NCI-H82 (cell line): Measurements from ENCODE around the gene SSC4D.

Experiments used
- DNase-seq: peaks from one replicate; lab custom pipeline; 2025; lab: John Stamatoyannopoulos, UW

Gene SSC4D

GRCh38 chr7:76354516-76354915 is 55.0 kb downstream of the SSC4D start:
- no peak for DNase-seq

- no peak for DNase-seq
Measured at GRCh38 chr7:76353744-76354143, 55.8 kb downstream of the SSC4D start.

GRCh38 chr7:76352193-76352592 is 57.3 kb downstream of the SSC4D start:
- DNase-seq: no peak

- no peak for DNase-seq
Measured at GRCh38 chr7:76351372-76351771, 58.1 kb downstream of the SSC4D start.

GRCh38 chr7:76349313-76349885 is 60.1 kb downstream of the SSC4D start:
- DNase-seq: no peak

GRCh38 chr7:76347710-76348109 is 61.8 kb downstream of the SSC4D start:
- no peak for DNase-seq

GRCh38 chr7:76346778-76347177 is 62.7 kb downstream of the SSC4D start:
- DNase-seq: no peak

- no peak for DNase-seq
Measured at GRCh38 chr7:76346097-76346496, 63.4 kb downstream of the SSC4D start.

- DNase-seq: no peak
Measured at GRCh38 chr7:76343931-76344321, 65.6 kb downstream of the SSC4D start.

- DNase-seq: no peak
Measured at GRCh38 chr7:76343294-76343930, 66.1 kb downstream of the SSC4D start.

- no peak for DNase-seq
Measured at GRCh38 chr7:76342222-76342621, 67.3 kb downstream of the SSC4D start.

- no peak for DNase-seq
Measured at GRCh38 chr7:76340617-76341131, 68.8 kb downstream of the SSC4D start.
